LNCaP clone FGC (cell line): ENCODE data around the gene ROBO1.

Experiments used
- DNase-seq: peaks from one replicate; pipeline ENCODE4 v3.0.0-alpha.2; 2011; ENCODE audit warnings: low read depth
- H3K4me3 ChIP-seq: 2 replicates; pipeline ENCODE4 v1.5.1; 2011; ENCODE audit warnings: mild to moderate bottlenecking, low read depth, low read length, control low read depth
- CTCF ChIP-seq: IDR thresholded peaks from 2 replicates; pipeline ENCODE4 v1.5.1; 2012; ENCODE audit warnings: mild to moderate bottlenecking; ENCODE audit not compliant: control insufficient read depth, insufficient read depth; ENCODE audit errors: extremely low read depth

Gene ROBO1

GRCh38 chr3:79405183-79405582 is 362.6 kb downstream of the ROBO1 start:
- DNase-seq, result peak; percentile 6
- no peak for TF ChIP-seq CTCF
- no peak overlapping the region for H3K4me3 ChIP-seq

- H3K4me3 ChIP-seq, result no peak overlapping the region
- no peak for DNase-seq
- TF ChIP-seq CTCF, result no peak
Measured at GRCh38 chr3:79396595-79396994, 371.2 kb downstream of the ROBO1 start.

GRCh38 chr3:79392479-79392878 is 375.3 kb downstream of the ROBO1 start:
- TF ChIP-seq CTCF, result no peak
- H3K4me3 ChIP-seq, result no peak overlapping the region
- no peak for DNase-seq

- DNase-seq, result no peak
- no peak for TF ChIP-seq CTCF
- H3K4me3 ChIP-seq, result no peak overlapping the region
Measured at GRCh38 chr3:79390352-79390751, 377.4 kb downstream of the ROBO1 start.

- no peak for DNase-seq
- no peak for TF ChIP-seq CTCF
- no peak overlapping the region for H3K4me3 ChIP-seq
Measured at GRCh38 chr3:79385211-79385610, 382.6 kb downstream of the ROBO1 start.

GRCh38 chr3:79383402-79384012 is 384.3 kb downstream of the ROBO1 start:
- no peak for TF ChIP-seq CTCF
- H3K4me3 ChIP-seq, result no peak overlapping the region
- DNase-seq, result no peak

- no peak for DNase-seq
- no peak for TF ChIP-seq CTCF
- H3K4me3 ChIP-seq, result no peak overlapping the region
Measured at GRCh38 chr3:79380581-79380980, 387.2 kb downstream of the ROBO1 start.
